Neutrophil (primary cell): ENCODE measurements around the gene HS1BP3.

Experiments
- H3K27ac ChIP-seq: fragments of 200-600 bp; sonication (generic); 2 replicates; pipeline ENCODE4 v1.5.1; 2016; ENCODE audit warnings: mild to moderate bottlenecking, moderate library complexity
- H3K27me3 ChIP-seq: fragments of 200-600 bp; sonication (generic); 2 replicates; pipeline ENCODE4 v1.6.0; 2016; ENCODE audit warnings: mild to moderate bottlenecking
- H3K36me3 ChIP-seq: fragments of 200-600 bp; sonication (generic); 2 replicates; pipeline ENCODE4 v1.5.1; 2017
- H3K4me1 ChIP-seq, 2 experiments: fragments of 200-600 bp in 1 of 2; sonication (generic) in 1 of 2; 1 replicate in 1 of 2; 2 replicates in 1 of 2; pipeline versions ENCODE4 v1.5.1 to v1.6.1; 2013 to 2016; ENCODE audit warnings: low read depth in 1 of 2, low read length in 1 of 2, mild to moderate bottlenecking in 1 of 2, moderate library complexity in 1 of 2; ENCODE audit not compliant: control insufficient read depth in 1 of 2, insufficient read depth in 1 of 2
- H3K4me3 ChIP-seq, 2 experiments: fragments of 200-600 bp in 1 of 2; sonication (generic) in 1 of 2; 1 replicate in 1 of 2; 2 replicates in 1 of 2; pipeline ENCODE4 v1.5.1; 2013 to 2016; ENCODE audit warnings: low read depth in 1 of 2, low read length in 1 of 2, mild to moderate bottlenecking in 1 of 2, moderate library complexity in 1 of 2
- H3K9me3 ChIP-seq: fragments of 200-600 bp; sonication (generic); 2 replicates; pipeline ENCODE4 v1.5.1; 2016
- TF ChIP-seq, protein P1 (sequence below): fragments of 200-600 bp; sonication (generic); IDR thresholded peaks from 2 replicates; pipeline ENCODE4 v1.5.1; 2016; ENCODE audit warnings: antibody characterized with exemption

The HS1BP3 gene

GRCh38 chr2:20579866-20580265 is 71.0 kb downstream of the HS1BP3 start:
- Histone ChIP-seq H3K4me1 (no peaks in the 10 kb centered on the region), H3K36me3 (no peaks in the 10 kb centered on the region), H3K9me3 (no peaks in the 10 kb centered on the region), H3K27me3 (no peaks in the 10 kb centered on the region), H3K27ac (no peak overlapping the region), H3K4me3 (no peak overlapping the region)
- TF ChIP-seq, protein P1, sequence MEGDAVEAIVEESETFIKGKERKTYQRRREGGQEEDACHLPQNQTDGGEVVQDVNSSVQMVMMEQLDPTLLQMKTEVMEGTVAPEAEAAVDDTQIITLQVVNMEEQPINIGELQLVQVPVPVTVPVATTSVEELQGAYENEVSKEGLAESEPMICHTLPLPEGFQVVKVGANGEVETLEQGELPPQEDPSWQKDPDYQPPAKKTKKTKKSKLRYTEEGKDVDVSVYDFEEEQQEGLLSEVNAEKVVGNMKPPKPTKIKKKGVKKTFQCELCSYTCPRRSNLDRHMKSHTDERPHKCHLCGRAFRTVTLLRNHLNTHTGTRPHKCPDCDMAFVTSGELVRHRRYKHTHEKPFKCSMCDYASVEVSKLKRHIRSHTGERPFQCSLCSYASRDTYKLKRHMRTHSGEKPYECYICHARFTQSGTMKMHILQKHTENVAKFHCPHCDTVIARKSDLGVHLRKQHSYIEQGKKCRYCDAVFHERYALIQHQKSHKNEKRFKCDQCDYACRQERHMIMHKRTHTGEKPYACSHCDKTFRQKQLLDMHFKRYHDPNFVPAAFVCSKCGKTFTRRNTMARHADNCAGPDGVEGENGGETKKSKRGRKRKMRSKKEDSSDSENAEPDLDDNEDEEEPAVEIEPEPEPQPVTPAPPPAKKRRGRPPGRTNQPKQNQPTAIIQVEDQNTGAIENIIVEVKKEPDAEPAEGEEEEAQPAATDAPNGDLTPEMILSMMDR, result no peak

GRCh38 chr2:20578895-20579825 is 71.7 kb downstream of the HS1BP3 start:
- Histone ChIP-seq H3K27ac (no peak overlapping the region), H3K4me1 (no peaks in the 10 kb centered on the region), H3K4me3 (no peak overlapping the region)

GRCh38 chr2:20578266-20578894 is 72.5 kb downstream of the HS1BP3 start:
- Histone ChIP-seq H3K27ac (no peak overlapping the region), H3K4me1 (no peaks in the 10 kb centered on the region), H3K27me3 (no peaks in the 10 kb centered on the region)

More at GRCh38 chr2:20578895-20579825, 71.7 kb downstream of the HS1BP3 start:
- Histone ChIP-seq H3K36me3 (no peaks in the 10 kb centered on the region), H3K9me3 (no peaks in the 10 kb centered on the region), H3K27me3 (no peaks in the 10 kb centered on the region)
- TF ChIP-seq, protein P1, result no peak

GRCh38 chr2:20577495-20578235 is 73.2 kb downstream of the HS1BP3 start:
- TF ChIP-seq, protein P1, result no peak
- no peaks in the 10 kb centered on the region for H3K27me3 ChIP-seq
- H3K4me1 ChIP-seq, result no peaks in the 10 kb centered on the region
- no peak overlapping the region for H3K4me3 ChIP-seq
- H3K9me3 ChIP-seq, result no peaks in the 10 kb centered on the region
- no peaks in the 10 kb centered on the region for H3K36me3 ChIP-seq
- H3K27ac ChIP-seq, result no peak overlapping the region

More at GRCh38 chr2:20578266-20578894, 72.5 kb downstream of the HS1BP3 start:
- Histone ChIP-seq H3K36me3 (no peaks in the 10 kb centered on the region), H3K9me3 (no peaks in the 10 kb centered on the region), H3K4me3 (no peak overlapping the region)
- TF ChIP-seq, protein P1, result no peak

DNA sequence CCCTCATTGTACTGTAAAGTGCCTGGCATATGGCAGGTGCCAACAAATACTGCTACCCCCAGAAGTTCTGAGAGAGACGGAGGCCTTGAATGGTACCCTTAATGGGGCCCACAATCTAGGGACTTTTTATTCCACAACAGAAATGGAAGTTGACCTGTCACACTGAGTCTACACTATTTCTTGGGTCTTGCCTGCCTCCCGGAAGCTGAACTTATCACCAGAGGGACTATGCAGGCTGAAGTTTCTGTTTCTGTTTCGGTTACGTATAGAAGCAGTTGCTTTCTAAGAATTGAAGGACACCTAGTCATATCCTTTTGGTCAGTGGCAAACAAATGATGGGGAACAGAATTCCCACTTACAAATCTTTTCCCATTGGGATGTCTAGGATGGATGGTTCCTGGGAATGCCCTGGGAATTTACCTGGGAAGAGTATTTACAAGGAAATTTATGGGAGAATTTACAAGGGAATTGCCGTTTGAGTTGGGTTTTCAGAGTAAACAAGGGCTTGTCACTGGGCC is 74.2 kb downstream of the HS1BP3 start:
- TF ChIP-seq, protein P1, result no peak
- no peak overlapping the region for H3K27ac ChIP-seq
- H3K4me1 ChIP-seq, result no peaks in the 10 kb centered on the region
- no peak overlapping the region for H3K4me3 ChIP-seq
- no peaks in the 10 kb centered on the region for H3K36me3 ChIP-seq
- H3K27me3 ChIP-seq, result no peaks in the 10 kb centered on the region
- no peaks in the 10 kb centered on the region for H3K9me3 ChIP-seq
